Medulla oblongata (tissue), 1 donor: ENCODE results near the gene SOX11.

Experiments used
- DNase-seq: peaks from one replicate; pipeline ENCODE4 v3.0.0-alpha.2; 2015; ENCODE audit errors: extremely low spot score

Gene SOX11

DNA sequence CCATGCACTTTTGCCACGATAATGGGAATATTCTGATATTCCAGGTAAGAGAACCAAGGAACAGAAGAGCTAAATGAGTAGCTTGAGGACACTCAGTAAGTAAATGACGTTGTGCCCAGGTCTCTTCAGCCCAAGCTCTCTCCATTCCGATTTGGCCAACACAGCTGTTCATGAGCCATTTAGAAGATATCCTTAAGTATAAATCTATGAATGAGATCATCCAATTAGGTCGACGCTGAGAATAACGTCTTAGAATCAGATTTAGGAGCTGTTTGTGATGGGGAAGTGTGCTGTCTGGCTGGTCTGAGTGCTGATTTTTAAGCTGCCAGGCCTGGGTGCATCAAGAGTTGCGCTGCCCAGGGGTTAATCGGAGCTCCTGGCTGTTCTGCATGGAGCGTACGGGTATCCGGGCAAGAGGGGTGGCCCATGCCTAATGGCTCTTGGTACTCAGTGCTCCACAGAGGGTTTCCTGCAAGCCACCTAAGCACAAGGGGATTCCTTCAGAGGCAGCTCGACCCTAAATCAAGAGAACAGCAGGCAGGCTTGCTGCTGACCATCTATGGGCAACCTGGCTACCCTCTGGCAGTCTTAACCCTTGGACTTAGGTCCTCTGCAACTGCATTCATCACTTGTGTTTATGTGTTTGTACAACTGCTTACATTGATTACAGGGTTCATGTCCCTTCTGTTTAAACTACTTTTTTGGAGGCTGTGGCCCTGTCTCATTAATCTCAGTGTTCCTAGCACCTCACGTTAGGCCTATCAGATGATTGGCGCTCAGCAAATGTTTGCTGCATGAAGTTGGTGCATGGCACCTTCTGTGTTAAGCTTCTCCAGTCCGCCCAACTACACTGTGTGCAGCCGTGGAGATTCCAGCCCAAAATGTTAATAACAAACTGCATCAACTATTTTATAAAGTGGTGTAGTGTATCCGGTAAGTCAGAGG lies 31.9 kb downstream of the SOX11 start:
- DNase-seq = no peak

DNA sequence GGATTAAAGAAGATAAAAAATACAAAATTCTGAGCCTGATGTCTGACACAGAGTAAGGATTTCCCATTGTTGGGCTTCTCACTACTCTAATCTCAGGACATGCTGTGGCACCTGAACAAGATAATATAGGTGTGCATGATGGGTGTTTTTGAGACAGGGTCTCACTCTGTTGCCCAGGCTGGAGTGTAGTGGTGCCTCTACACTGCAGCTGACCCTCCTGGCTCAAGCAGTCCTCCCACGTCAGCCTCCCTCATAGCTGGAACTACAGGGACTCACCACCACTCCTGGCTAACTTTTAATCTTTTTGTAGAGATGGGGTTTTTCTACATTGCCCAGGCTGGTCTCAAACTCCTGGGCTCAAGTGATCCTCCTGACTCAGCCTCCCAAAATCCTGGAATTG lies 32.9 kb downstream of the SOX11 start:
- DNase-seq = no peak

DNA sequence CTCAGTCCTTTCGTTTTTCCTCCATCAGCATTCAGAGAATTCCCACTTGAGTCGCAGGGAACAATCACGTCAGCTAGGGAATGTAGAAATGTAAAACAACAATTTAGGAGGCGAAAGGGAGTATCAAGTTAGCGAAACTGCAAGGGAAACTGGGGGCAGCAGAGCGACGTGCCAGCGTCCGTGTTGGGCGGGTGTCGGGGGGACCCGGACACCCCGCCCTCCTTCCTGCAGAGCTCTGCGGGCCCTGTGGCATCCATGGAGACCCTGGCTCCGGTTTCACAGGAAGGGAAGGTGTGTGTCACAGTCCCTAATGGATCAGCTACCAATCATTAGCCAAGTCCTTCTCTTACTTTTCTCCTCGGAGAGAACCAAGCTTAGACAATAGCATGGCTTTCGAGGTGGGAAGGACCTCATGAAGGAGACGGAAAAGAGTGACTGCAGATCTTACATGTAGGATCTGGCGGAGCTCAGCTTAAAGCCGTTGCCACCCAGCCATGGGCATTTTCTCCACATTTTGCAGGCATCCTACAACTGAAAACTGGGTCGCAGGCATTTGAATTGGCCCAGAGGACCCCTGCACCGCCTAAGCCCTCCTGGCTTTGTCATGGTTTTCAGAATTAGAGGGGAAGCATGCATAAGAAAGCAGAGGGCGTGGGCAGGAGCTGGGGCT lies 33.7 kb downstream of the SOX11 start:
- DNase-seq = peak; percentile 41

DNA sequence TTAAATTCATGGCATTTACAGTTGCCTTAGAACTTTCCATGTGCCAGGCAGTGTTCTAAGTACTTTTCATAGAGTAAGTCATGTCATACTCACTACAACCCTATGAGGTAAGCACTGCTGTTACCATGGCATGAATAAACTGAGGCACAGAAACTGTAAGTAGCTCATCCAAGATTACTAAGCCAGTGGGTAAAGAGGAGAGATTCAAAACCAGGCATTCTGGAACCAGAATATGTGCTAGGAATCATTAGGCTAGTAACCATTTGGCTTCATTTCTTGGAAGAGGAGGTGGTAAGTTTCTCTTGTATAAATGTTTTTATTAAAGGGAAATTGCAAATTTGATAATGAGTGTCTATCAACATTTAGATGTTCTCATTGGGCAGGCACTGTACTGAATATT lies 35.1 kb downstream of the SOX11 start:
- DNase-seq = peak; percentile 30

DNA sequence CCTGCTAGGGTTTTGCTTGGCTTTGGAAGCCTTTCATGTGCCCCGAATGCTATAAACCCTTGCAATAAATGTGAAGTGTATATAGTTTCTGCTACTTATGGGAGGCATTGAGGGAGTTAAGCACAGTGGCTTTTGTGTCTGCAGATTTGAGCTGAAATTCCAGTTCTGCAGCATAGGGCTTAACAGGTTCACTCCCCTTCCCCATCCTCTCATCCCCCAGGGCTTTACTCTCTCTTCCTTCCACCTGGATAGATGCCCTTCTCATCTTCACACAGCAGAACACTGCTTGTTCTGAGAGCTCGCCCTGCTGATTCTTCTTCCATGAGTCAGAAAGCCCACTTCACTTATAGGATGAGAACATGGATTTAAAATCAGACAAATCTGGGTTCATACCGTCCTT lies 37.2 kb downstream of the SOX11 start:
- DNase-seq = no peak

DNA sequence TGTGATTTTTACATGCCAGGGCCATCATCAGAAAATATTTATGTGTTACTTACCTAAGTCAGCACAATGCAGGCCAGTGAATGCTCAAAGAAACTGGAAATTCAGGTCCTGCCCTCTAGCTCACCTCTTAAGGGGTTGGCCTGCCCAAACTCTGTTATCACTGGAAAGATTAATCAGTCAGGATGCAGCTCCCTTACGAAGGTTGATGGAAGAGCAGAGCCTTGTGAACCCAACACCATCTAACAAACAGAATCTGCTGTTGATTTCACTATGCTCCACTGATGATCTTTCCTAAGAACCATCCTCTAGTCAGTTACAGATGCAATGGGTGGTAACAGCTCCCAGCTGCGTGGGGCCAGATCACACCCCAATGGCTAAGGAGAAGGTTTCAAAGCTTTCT lies 38.2 kb downstream of the SOX11 start:
- no peak for DNase-seq

DNA sequence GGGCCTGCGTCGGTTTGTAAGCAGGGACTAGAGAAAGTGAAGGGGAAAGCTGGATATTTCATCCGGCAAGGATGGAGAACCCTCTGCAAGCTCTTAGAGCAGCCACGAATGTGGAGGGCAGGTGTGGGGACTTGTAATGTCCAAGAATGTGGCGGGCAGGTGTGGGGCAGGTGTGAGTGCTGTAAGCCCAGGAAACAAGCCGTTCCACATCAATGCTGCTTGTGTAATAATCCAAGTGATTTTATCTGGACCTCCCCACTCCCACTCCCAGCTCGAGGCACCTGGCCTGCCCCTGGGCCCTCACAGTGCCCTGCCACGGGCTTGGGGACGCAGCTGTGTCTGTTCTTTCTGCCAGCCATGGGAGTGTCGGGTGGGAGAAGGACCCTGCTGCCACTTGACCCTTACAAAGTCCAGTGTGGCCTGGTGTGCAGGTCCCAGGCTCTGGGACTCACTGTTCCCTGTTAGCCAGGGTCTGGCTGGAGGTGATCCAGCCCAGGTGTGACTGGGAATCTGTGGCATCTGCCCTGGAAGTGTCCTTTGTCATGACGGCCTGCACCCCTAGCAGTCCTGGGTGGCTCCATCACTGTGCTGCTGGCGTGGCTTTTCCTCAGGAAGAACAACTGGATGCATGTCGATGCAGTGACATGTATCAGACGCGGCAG lies 42.8 kb downstream of the SOX11 start:
- DNase-seq = no peak

DNA sequence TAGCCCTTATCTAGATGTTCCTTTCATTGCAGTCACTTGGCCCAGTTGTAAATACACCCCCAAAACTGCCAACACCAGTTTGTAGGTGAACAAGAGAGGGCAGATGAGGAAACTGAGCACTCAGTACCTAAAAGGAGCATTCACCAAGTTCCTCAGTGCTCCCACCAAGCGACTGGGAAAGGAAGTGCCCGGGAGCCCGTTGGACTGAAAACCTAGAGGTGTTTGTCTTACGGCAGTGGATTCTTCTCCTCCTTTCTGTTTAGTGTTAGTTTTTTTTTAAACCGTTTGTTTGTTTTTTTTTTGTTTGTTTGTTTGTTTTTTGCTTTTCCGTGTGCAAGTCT lies 43.3 kb downstream of the SOX11 start:
- no peak for DNase-seq

DNA sequence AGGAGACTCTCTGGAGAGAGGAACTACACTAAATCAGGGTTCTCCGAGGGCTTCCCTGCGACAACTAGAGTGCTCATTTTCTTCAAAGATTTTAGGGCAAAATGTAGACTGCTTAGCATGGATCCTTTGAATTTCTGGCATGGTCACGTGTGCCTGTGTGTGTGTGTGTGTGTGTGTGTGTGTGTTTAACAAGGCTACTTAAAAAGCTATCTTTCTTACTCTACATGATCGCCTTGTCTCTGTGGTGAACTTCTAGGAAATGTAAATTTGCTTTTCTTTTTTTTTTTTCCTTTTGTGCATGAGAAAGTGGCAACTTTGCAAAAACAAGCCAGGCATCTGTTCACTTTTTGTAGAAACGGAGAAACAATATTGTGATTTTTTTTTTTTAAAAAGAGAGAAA lies 43.9 kb downstream of the SOX11 start:
- DNase-seq = no peak

DNA sequence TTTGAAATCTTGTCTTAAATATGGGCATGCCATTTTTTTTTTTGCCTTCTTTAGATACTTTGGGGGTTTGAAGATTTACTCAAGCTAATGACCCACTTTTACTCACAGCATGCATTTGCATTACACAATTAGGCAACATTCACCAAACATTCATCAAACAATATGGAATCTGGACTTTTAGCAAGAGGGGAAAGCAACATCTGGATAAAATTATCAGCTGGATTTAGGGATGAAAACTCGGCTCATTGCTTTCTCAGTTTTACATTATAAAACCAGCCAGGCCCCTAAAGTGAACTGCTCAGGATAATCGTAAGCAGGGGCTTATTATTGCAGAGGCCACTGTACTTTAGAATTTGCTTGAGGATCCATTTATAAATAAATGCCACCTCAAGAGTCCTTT lies 44.7 kb downstream of the SOX11 start:
- no peak for DNase-seq

DNA sequence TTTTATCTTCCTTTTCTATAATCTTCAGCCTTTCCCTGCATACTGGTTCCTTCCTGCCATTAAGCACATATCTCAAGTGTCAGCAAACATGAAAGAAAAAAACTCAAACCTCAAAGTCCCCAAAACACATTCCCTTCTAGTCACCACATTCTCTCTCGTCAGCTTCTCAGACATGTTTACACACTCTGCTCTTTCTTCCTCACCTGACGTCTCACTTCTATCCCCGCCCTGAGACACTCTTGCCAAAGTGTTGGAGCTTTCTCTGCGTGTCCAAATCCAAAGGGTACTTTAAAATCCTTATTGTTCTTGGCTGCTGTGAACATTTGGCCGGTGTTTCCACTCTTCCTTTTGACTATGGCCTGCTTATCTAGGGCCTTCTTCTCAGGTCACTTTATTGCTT lies 47.9 kb downstream of the SOX11 start:
- DNase-seq = no peak

DNA sequence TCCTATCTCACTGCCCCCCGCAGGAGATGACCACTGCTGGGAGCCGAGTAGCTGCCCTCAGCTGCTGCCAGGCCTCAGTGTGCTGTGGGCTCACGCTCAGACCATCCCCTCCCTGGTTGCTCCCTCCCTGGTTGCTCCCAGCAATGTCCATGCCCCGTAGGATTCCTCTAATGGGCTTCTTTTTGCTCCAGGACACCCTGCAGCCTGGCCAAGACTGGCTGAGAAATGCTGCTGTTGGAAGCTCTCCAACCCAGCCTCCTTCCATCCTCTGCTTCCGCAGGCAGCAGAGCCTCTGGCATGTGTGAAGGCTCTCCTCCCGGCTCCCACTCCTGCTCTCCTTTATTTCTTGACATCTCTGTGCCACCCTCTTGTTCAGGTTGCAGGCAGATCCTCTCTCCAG lies 48.6 kb downstream of the SOX11 start:
- DNase-seq = peak; percentile 63

DNA sequence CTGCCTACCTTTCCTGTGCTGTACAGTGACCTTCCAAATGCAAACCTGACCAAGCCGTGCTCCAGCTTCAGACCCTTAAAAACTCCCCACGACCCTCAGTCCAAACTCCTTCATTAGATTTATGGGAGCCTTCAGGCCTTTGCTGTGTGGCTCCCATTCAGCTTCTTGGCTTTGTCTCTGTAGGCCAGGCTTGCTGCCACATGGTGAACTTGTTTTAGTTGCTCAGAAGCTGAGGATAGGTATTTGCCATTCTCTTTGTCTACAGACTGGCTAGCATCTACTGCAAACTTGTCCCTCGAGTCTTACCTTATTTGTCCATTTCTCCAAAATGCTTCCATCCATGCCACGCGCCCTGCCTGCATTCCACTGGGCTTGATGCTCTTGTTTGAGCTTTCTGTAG lies 49.1 kb downstream of the SOX11 start:
- DNase-seq = peak; percentile 45

DNA sequence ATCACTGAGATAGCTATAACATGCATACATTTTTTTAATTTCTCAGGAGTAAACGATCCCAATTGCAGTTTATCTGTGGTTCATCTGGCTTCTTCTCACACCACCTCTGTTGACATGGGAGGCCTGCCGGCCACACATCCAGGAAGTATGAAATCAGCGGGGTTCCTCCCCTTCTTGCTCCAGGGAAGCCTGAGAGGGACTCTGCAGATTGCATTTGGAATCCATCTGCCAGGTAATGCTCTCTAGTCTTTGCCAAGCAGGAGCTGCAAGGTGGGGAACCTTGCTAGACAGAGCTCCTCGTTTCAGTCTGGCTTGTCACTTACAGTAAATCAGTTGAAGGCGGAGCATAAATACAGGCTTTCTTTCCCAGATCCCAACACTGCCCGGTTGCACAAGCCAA lies 49.9 kb downstream of the SOX11 start:
- no peak for DNase-seq

DNA sequence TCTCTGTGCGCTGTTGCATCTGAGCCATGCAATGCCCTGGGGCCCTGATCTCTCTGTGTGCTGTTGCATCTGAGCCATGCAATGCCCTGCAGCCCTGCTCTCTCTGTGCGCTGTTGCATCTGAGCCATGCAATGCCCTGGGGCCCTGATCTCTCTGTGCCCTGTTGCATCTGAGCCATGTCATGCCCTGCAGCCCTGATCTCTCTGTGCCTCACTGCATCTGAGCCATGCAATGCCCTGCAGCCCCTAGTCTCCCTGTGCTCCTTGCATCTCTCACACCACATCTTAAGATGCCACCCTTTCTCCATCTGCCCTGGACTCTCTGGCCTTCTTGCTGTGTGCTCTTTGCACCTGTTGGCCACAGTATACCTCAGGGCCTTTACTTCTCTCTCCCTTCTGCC lies 56.2 kb downstream of the SOX11 start:
- no peak for DNase-seq

DNA sequence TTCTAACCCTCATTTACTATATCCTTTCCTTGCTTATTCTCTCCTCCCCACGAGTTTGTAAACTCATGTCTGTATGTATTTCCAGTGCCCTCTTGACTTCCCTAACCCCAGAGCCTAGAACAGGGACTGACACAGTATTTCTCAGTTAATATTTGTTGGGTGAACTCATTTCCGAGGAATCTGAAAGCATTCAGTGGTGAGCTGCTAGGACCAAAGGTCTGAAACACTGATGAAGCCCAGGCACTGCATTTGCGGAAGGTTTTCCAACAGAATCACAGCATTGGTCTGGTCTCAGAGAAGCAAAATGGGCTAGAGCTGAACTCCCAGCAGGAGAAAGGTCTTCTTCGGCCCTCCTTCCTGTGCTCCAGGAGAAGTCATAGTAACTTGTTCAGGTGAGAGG lies 56.8 kb downstream of the SOX11 start:
- DNase-seq = no peak

DNA sequence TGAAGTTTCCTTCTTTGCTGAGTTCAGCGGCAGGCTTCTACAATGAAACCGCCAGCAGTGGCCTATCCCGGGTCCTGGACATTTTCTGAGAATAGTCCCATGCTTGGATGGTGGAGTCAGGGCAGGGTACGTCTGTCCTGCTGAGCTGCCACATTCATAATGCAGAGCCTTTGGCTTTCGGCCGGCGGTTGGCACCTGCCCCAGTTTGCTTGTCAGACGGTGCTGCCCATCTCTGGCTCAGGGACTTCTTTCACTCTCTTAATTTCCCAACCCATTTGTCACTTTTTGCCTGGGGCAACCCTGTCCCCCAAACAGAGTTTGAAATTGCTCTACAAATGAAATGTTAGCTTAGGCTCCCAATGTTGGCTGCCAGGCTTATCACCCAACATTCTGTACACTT lies 57.2 kb downstream of the SOX11 start:
- DNase-seq = peak; percentile 51
